ENCODE measurements around the gene SMG7.

Gene SMG7

GRCh38 chr1:183590244-183591191 is 118.2 kb downstream of the SMG7 start, which contains the start of gene NCF2:
NCF2 (minus strand) TSS chr1:183590459; CDS start chr1:183590329, 130 bp downstream.
- DNase-seq (ENCODE audit: low spot score), result no peak

- no peak for DNase-seq (ENCODE audit: low spot score)
These were observed 120.4 kb downstream of the SMG7 start for GRCh38 chr1:183592733-183593132.

- no peak for DNase-seq (ENCODE audit: low spot score)
These were observed 121.1 kb downstream of the SMG7 start for GRCh38 chr1:183593356-183593755.

GRCh38 chr1:183595537-183595936 is 123.2 kb downstream of the SMG7 start:
- DNase-seq (ENCODE audit: low spot score), result no peak

- no peak for DNase-seq (ENCODE audit: low spot score)
These were observed 124.2 kb downstream of the SMG7 start for GRCh38 chr1:183596500-183596899.

- DNase-seq (ENCODE audit: low spot score), result no peak
These were observed 125.5 kb downstream of the SMG7 start for GRCh38 chr1:183597656-183598347.

- no peak for DNase-seq (ENCODE audit: low spot score)
These were observed 126.1 kb downstream of the SMG7 start for GRCh38 chr1:183598386-183598785.

GRCh38 chr1:183600136-183600535 is 127.8 kb downstream of the SMG7 start:
- DNase-seq (ENCODE audit: low spot score), result no peak

GRCh38 chr1:183600634-183601033 is 128.3 kb downstream of the SMG7 start:
- no peak for DNase-seq (ENCODE audit: low spot score)

- no peak for DNase-seq (ENCODE audit: low spot score)
These were observed 130.2 kb downstream of the SMG7 start for GRCh38 chr1:183602510-183602909.

All from SK-N-DZ (cell line).